Left lung (tissue), 10 donors: ENCODE data around the gene NADK2. TPM values are rescaled to one million over a fixed set of nuclear protein-coding genes. Genes with fewer than 3 reads are reported as not detected.

ENCODE experiments used
- ATAC-seq: fragments of 200-7000 bp; cut with Tn5 transposase; one replicate; pipeline ENCODE4 v1.9.1; 2020; ENCODE audit warnings: moderate library complexity
- DNase-seq, 4 donors: peaks; one replicate each; pipeline ENCODE4 v3.0.0-alpha.2; 2013 to 2020
- H3K27ac ChIP-seq, 2 donors: fragments of 200-600 bp; sonication (generic) in 1 of 2; one replicate each; pipeline versions ENCODE4 v1.5.0 to v1.8.0; 2020 to 2021
- H3K27me3 ChIP-seq, 2 donors: fragments of 200-600 bp; sonication (generic) in 1 of 2; one replicate each; pipeline versions ENCODE4 v1.5.0 to v1.8.0; 2020 to 2021
- H3K36me3 ChIP-seq, 2 donors: fragments of 200-600 bp; sonication (generic) in 1 of 2; one replicate each; pipeline versions ENCODE4 v1.5.0 to v1.8.0; 2020 to 2021
- H3K4me1 ChIP-seq, 2 donors: fragments of 200-600 bp; one replicate each; pipeline ENCODE4 v1.8.0; 2021
- H3K4me3 ChIP-seq, 2 donors: fragments of 200-600 bp; sonication (generic) in 1 of 2; one replicate each; pipeline versions ENCODE4 v1.5.0 to v1.8.0; 2020 to 2021; ENCODE audit warnings: mild to moderate bottlenecking in 1 of 2
- H3K9me3 ChIP-seq, 2 donors: fragments of 200-600 bp; sonication (generic) in 1 of 2; one replicate each; pipeline versions ENCODE4 v1.5.0 to v1.8.0; 2020 to 2021
- CTCF ChIP-seq, 2 donors: fragments of 200-600 bp; sonication (generic) in 1 of 2; IDR thresholded peaks; one replicate each; pipeline versions ENCODE4 v1.5.0 to v1.8.0; 2021; ENCODE audit warnings: antibody characterized with exemption in 2 of 2
- intact Hi-C, 2 donors: fragments of 100-400 bp; cut with DNase I; formaldehyde crosslinking; loops; one replicate each; pipeline versions ENCODE4 v1.11.2 to v1.14.2; 2022
- polyA plus RNA-seq, 6 donors: library from polyadenylated mRNA; unstranded; fragments of 120-200 nt; gene quantifications; one replicate each; pipeline ENCODE4 v1.2.1, GENCODE V29; 2013; ENCODE audit not compliant: insufficient read length in 6 of 6
- total RNA-seq, 2 donors: library from RNA; stranded (reverse); fragmentation: NEBNext Ultra II Directional; extraction: Animal tissue kit (Norgen Biotek cat#: 25700); gene quantifications; one replicate each; pipeline ENCODE4 v1.2.1, GENCODE V29; 2021
- donor health status: DM: no; HTN: yes; CAD: no.
- donor health status: DM: no; HTN: no; CAD: no.

Gene NADK2
- total and polyA plus RNA-seq, 8 donors = 23.8 to 57.2 (median 47.8) TPM

DNA sequence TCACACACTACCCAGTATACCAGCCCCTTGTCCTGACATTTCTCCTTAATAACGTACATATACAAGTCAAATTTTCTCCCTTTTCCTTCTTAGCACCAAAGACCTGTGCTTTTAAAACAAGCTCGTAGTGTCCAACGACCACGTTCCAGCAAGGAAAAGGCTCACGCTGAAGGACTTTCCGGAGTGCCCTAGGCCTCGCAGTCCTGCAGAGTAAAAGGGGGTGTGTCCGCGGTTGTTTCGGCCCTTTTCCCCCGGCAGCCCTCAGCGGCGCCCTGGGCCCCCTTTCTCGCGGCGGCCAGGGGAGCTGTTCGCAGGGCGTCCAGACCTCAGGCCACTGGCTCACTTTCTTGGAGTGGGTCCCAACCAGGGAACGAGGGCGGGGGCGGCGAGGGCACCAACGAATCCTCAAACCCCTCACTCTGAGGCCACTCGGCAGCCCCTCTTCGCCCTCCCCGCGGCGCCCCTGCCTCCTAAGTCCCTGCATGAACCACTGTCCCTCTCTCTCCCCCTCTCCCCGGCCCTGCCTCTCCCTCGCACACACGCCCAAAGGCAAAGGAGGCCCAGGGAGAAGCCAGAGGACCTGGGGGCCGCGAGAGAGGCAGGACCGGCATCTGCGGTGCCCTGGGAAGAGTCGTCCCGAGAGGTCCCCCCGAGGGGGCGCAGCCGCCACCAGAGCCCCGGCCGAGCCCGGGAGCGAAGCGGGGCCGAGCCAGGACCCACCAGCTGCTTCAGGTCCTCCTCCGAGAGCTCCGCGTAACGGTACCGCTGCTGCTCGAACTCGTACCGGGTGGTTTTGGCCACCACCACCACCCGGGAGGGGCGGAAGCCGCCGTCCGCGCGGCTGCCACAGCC, 720 bp downstream of the NADK2 start:
- peak overlapping the region; percentile 70 to 88 for H3K4me3 ChIP-seq
- H3K4me1 ChIP-seq = peaks cover 25 to 50% of the 10 kb centered on the region in 2 donors
- no peaks in the 10 kb centered on the region for H3K36me3 ChIP-seq
- intact Hi-C loops = no loop called here
- peak overlapping the region; percentile 90 to 97 for H3K27ac ChIP-seq
- peak; percentile 63 for ATAC-seq
- H3K27me3 ChIP-seq = no peaks in the 10 kb centered on the region
- H3K9me3 ChIP-seq = no peaks in the 10 kb centered on the region
- TF ChIP-seq CTCF (IDR thresholded peaks at IDR 0.05) = no peak
- DNase-seq = peak; percentile 73 to 86 (median 78)

- intact Hi-C loops = no loop called here
- ATAC-seq (no peak), DNase-seq (no peak)
- Histone ChIP-seq H3K27me3 (no peaks in the 10 kb centered on the region), H3K4me1 (peaks cover 25 to 50% of the 10 kb centered on the region in 2 donors), H3K27ac (peak overlapping the region; percentile 90 to 97), H3K9me3 (no peaks in the 10 kb centered on the region), H3K36me3 (no peaks in the 10 kb centered on the region), H3K4me3 (peak overlapping the region in 1 of 2 donors; percentile 88)
- TF ChIP-seq CTCF (IDR thresholded peaks at IDR 0.05) = no peak
These were observed 2.1 kb downstream of the NADK2 start for GRCh38 chr5:36239370-36240293.

DNA sequence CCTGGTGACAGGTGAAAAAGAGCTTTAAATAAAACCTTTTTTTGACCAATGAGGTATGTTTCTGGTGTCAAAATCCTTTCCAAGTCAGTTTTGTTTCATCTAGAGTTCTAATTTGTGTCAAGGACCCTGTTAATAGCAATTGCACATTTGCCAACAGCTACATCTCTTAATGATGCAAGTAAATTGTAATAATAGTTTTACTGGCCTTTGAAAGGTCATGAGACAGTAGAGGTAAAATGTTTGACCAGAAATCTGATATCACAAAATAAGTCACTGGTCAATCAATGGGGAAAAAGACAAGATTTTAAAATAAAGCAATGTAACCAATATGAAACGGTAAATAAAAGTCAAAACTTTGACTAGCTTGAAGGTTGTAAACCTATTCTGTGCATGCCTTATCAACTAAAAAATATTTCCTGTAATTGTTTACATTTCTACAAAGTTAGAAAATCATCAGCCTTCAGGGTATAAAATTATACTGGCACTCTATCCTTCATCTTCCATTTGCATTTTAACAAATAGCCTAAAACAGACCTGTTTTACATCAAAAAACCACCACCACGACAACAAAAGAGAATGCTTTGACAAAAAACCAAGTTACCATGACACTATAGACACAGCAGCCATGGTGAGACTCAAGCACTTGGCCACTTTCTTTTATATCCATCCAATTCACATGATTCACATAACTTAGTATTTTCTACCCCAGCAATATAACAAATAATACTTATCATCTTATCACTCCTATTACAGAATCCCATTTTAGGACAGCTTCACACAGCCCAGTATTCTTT, 3.0 kb downstream of the NADK2 start:
- Histone ChIP-seq H3K4me3 (no peak overlapping the region), H3K27me3 (no peaks in the 10 kb centered on the region), H3K27ac (peak overlapping the region; percentile 16 to 28), H3K4me1 (peaks cover 25 to 50% of the 10 kb centered on the region in 2 donors), H3K36me3 (no peaks in the 10 kb centered on the region), H3K9me3 (no peaks in the 10 kb centered on the region)
- ATAC-seq (no peak), DNase-seq (no peak)
- no peak for TF ChIP-seq CTCF (IDR thresholded peaks at IDR 0.05)
- intact Hi-C loops = no loop called here

- Histone ChIP-seq H3K4me3 (no peak overlapping the region), H3K36me3 (no peaks in the 10 kb centered on the region), H3K27ac (no peak overlapping the region), H3K4me1 (peaks cover 25 to 47% of the 10 kb centered on the region in 2 donors), H3K27me3 (no peaks in the 10 kb centered on the region), H3K9me3 (no peaks in the 10 kb centered on the region)
- ATAC-seq = no peak
- TF ChIP-seq CTCF (IDR thresholded peaks at IDR 0.05) = no peak
- DNase-seq = no peak
- intact Hi-C loops = no loop called here
These were observed 4.0 kb downstream of the NADK2 start for GRCh38 chr5:36237751-36238150.
